Activated naive CD4-positive, alpha-beta T cell treated with anti-CD3 and anti-CD28 coated beads, Interleukin-2, amount 50 U/mL, for 16 hours (primary cell): ENCODE results near the gene IKZF4.
"Not testable (repeated sequence)": the region's sequence is repeated elsewhere in the genome, so short reads cannot be mapped to it uniquely, and the experiment has no call there.

ENCODE experiments used
- DNase-seq: peaks from one replicate; pipeline ENCODE4 v3.0.0-alpha.2; 2020

Gene IKZF4

DNA sequence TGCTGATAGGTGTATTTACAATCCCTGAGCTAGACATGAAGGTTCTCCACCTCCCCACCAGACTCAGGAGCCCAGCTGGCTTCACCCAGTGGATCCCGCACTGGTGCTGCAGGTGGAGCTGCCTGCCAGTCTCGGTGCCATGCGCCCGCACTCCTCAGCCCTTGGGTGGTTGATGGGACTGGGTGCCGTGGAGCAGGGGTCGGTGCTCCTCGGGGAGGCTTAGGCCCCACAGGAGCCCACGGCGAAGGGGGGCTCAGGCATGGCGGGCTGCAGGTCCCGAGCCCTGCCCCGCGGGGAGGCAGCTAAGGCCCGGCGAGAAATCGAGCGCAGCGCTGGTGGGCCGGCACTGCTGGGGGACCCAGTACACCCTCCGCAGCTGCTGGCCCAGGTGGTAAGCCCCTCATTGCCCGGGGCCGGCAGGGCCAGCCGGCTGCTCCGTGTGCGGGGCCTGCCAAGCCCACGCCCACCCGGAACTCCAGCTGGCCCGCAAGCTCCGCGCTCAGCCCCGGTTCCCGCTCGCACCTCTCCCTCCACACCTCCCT lies 20.8 kb upstream of the IKZF4 start:
- not testable (repeated sequence) for DNase-seq

DNA sequence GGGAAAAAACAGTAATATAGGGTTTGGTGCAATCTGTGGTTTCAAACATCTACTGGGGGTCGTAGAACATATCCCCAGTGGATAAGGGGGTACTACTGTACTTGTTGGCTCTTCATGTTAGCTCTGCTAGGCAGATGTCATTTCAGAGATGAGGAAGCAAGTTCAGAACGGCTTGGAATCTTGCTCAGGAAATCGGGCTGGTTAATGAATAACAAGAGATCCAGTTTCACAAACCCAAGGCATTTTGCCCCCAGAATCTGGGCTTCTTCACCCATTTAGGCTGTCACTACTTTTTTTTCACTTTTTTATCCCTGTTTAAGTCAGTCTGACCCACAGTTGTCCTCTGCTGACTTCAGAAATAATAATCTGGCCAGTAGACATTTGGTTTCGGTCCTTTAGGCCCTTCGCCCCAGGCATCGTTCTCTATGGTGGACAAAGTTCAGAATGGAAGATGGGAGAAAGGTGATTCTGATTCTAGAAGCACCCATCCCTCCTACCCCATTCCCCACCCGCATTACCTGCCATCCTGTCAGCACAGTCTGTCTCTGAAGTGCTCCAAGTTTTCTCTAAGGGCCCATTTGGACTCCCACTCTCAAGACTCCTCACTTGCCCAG lies 19.2 kb upstream of the IKZF4 start:
- no peak for DNase-seq

GRCh38 chr12:56003376-56003775 lies 17.5 kb upstream of the IKZF4 start:
- not testable (repeated sequence) for DNase-seq

GRCh38 chr12:56004211-56004610 lies 16.6 kb upstream of the IKZF4 start:
- DNase-seq, result no peak

DNA sequence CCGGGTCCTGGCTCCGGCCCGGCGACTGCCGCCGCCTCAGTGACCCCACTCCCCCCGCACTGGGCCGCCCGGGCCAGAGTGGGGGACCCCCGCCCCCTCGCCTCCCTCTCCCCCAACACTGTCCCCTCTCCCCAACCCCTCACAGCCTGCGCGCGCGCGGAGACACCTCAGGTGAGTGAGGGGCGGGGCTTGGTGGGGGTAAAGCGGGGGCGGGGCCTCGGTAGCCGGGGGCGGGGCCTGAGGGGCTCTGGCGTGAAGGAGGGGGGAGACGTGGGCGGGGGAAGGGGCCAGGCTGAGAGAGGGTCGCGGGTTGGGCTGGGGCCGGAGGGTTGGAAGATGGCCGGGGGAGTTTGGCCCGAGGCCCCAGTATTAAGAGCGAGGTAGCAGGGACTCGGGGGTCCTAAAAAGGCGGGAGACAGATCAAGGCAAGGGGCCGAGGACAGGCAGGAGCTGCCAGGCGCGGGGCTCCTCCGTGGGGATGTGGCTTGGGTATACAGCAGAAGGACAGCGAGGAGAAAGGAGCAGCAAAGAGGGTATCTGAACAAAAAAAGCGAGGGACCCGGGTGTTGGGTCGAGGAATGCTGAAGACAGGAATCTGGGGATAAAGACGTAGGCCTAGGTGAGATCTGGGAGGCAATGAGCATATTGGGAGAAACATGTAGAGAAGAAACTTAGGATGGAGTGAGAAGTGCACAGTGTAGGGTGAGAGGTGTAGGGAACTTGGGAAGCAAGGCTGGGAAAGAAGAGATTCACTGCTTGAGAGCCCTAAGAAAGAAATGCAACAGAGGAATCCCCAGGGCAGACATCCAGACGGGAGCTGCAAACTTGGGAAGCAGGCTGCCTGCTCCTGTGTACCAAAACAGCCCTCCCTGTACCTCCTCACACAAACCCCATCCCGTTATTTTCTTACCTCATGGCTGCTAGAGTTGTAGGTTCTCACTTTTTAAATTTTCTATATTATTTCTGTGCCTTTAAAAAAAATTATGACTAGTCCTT lies 13.0 kb upstream of the IKZF4 start:
- peak; percentile 76 for DNase-seq

GRCh38 chr12:56010111-56010570 lies 10.7 kb upstream of the IKZF4 start:
- no peak for DNase-seq

- DNase-seq, result no peak
Observed at GRCh38 chr12:56011509-56012090, 9.2 kb upstream of the IKZF4 start.

DNA sequence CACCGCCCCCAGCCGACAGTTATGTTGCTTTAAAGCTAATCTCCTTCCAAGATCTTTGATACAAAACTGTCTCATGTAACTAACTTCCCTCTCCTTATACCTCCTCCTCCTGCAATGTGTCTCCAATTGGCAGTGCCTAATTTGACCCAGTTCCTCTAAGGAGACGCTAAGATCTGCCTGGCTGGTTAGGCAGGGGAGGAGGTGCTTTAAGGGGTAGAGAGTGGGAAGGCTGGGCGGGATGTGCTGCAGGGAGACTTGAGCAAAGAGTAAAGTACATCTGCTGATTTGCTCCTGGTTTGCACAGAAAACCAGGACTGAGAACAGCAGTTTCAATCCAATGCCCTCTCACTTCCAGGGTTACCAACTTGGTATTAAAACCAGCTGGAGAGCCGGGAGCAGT lies 7.4 kb upstream of the IKZF4 start:
- no peak for DNase-seq

GRCh38 chr12:56014205-56014604 lies 6.6 kb upstream of the IKZF4 start:
- no peak for DNase-seq

- DNase-seq, result no peak
Observed at GRCh38 chr12:56017181-56017580, 3.7 kb upstream of the IKZF4 start.

DNA sequence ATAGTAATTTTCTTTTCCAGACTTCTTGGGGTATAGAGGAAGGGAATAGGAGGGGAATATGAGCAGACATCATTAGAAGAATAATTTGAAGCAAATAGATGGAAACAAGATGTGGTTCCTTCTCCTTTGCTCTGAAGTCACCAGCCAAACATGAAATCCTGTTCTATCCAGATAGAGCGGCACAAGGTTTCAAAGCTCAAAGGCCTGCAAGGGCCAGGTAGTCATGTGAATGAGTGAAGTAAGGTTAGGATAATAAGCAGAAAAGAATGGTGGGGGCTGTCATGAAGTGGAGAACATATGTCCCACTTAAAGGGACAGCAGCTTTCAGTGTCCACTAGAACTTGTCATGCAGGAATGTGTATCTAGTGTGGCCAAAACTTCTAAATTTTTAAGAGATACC lies 2.5 kb upstream of the IKZF4 start:
- DNase-seq, result no peak

DNA sequence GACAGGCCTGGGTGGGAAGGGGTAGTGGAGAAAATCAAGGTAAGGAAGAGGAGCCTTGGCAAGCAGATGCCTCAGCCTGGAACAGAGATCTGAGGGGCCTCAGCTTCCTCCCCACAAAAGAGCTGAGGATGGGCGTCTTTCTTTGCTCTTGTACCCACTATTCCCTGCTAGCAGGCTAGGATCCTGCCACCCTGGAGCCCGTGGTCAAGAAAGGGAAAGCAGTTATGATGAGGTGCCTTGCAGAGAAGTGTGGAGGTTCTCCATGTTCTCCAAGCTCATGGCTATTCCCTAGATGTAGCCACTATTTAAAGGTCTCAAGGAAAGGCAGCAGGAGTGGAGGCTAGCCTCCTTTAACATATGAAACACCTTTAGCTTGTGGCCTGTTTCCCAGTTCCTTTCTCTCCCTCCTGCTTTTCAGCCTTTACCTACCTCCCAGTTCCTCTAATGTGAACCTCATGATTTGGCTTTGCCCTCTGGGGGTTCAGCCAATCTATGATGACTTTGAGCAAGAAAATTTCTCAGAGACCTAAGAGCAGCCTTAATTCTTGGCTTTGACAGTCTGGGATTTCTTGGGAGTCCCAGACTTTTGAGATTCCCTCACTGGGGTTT lies 1.1 kb downstream of the IKZF4 start:
- DNase-seq, result no peak

- DNase-seq, result no peak
Observed at GRCh38 chr12:56028511-56029165, 7.8 kb downstream of the IKZF4 start.

DNA sequence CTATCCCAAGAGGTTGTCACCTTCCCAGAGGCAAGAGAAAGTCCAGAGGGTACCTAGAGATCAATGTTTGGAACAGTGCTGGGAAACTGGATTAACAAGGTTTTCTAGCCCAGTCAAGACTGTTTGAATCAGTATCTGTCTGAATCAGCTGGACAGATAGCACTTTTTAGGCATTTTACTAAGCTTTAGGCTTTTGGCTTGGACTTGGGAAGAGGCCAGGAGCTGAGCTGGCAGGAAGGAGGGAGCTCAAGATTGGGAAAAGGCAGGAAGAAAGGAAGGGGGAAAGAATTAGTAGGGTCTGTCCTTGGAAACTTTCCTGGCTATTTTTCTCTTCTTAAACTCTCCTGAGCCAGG lies 8.3 kb downstream of the IKZF4 start:
- no peak for DNase-seq

- DNase-seq, result peak; percentile 49
Observed at GRCh38 chr12:56029666-56030293, 8.9 kb downstream of the IKZF4 start.

DNA sequence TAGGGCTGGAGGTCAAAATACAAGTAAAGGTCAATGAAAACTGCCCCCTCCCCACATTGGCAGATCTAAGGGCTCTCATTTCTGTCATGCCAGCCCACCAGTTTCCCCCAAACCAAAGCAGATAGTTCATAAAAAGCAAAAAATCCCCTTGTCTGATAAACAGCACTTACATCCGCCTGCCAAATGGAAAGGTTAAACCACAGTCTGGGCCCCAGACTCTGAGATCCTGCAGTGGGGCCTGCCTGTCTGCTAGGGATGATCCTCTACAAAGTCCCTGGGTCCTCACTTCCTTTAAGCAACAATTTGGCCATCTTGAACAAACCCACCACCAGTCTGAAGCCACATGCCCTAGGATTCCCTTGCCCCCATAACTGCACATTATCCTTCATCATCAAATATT lies 11.1 kb downstream of the IKZF4 start:
- DNase-seq, result no peak

DNA sequence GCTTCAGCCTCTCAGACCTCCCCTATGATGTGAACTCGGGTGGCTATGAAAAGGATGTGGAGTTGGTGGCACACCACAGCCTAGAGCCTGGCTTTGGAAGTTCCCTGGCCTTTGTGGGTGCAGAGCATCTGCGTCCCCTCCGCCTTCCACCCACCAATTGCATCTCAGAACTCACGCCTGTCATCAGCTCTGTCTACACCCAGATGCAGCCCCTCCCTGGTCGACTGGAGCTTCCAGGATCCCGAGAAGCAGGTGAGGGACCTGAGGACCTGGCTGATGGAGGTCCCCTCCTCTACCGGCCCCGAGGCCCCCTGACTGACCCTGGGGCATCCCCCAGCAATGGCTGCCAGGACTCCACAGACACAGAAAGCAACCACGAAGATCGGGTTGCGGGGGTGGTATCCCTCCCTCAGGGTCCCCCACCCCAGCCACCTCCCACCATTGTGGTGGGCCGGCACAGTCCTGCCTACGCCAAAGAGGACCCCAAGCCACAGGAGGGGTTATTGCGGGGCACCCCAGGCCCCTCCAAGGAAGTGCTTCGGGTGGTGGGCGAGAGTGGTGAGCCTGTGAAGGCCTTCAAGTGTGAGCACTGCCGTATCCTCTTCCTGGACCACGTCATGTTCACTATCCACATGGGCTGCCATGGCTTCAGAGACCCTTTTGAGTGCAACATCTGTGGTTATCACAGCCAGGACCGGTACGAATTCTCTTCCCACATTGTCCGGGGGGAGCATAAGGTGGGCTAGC lies 13.9 kb downstream of the IKZF4 start:
- no peak for DNase-seq

DNA sequence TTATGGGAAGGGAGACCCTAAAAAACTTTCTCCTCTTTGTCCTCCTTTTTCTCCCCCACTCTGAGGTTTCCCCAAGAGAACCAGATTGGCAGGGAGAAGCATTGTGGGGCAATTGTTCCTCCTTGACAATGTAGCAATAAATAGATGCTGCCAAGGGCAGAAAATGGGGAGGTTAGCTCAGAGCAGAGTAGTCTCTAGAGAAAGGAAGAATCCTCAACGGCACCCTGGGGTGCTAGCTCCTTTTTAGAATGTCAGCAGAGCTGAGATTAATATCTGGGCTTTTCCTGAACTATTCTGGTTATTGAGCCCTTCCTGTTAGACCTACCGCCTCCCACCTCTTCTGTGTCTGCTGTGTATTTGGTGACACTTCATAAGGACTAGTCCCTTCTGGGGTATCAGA lies 16.3 kb downstream of the IKZF4 start:
- DNase-seq, result no peak

DNA sequence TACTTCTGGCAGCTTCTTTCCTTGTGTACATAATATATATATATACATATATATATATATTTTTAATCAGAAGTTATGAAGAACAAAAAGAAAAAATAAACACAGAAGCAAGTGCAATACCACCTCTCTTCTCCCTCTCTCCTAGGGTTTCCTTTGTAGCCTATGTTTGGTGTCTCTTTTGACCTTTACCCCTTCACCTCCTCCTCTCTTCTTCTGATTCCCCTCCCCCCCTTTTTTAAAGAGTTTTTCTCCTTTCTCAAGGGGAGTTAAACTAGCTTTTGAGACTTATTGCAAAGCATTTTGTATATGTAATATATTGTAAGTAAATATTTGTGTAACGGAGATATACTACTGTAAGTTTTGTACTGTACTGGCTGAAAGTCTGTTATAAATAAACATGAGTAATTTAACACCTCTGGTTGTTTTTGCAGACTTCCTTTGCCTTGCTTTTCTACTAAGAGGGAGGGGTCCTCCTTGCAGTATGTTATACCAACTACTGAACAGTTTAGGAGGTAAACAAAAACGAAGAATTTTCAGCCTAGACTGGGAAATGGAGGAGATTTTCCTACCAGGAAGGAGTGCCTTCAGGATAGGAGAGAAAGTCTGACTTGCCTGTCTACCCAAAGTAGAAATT lies 17.3 kb downstream of the IKZF4 start:
- DNase-seq, result no peak

DNA sequence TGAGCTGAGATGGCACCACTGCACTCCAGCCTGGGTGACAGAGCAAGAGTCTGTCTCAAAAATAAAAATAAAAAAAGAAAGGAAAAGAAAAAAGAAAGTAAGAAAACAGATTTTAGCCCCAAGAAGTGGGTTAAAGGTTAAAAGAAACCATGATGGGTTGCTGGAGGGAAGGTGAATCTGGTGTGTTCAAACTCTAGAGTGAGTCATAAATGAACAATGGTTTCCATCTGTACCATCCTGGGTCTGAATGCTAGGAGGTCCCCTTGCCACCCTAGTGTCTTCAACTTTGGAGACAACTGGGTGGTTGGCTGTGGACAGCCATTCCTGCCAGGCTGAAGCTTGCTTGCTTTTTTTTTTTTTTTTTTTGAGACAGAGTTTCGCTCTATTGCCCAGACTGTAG lies 19.3 kb downstream of the IKZF4 start:
- no peak for DNase-seq
